Endothelial cell of umbilical vein (primary cell): ENCODE data around the gene COMT.

Source experiments
- CTCF ChIP-seq, 2 donors: IDR thresholded peaks; 1 replicate in 1 of 2; 2 replicates in 1 of 2; pipeline ENCODE4 v1.5.1; 2011; ENCODE audit warnings: low read length in 2 of 2, mild to moderate bottlenecking in 2 of 2, moderate library complexity in 2 of 2, control low read depth in 1 of 2, inconsistent platforms in 1 of 2, low read depth in 1 of 2; ENCODE audit not compliant: insufficient read depth in 1 of 2; ENCODE audit errors: extremely low read depth in 1 of 2
- EZH2 ChIP-seq: IDR thresholded peaks from 2 replicates; pipeline ENCODE4 v1.6.1; 2012; ENCODE audit warnings: borderline replicate concordance, low read depth, mild to moderate bottlenecking, moderate library complexity, low read length, inconsistent platforms; ENCODE audit not compliant: severe bottlenecking
- JUN ChIP-seq: IDR thresholded peaks from 2 replicates; pipeline ENCODE4 v1.6.1; 2011; ENCODE audit warnings: borderline replicate concordance, low read depth; ENCODE audit not compliant: insufficient read length, insufficient read depth
- MAX ChIP-seq: IDR thresholded peaks from 2 replicates; pipeline ENCODE4 v1.6.1; 2011; ENCODE audit not compliant: insufficient read depth, insufficient read length
- MYC ChIP-seq: IDR thresholded peaks from one replicate; pipeline ENCODE4 v1.6.1; 2011; ENCODE audit warnings: mild to moderate bottlenecking, low read depth, low read length
- POLR2A ChIP-seq: IDR thresholded peaks from 2 replicates; pipeline ENCODE4 v1.6.1; 2012; ENCODE audit warnings: low read depth, mild to moderate bottlenecking, control low read depth, low read length

GRCh38 chr22:19901577-19902244 is 39.9 kb upstream of the COMT start:
- TF ChIP-seq MAX (no peak), CTCF (IDR thresholded peaks at IDR 0.05; ENCODE audit: extremely low read depth in 1 of 2, insufficient read depth in 1 of 2, low read depth in 1 of 2, low read length in 2 of 2) (no peak), POLR2A (no peak), MYC (no peak), EZH2 (no peak), JUN (no peak)
